HG03280 (cell line): ENCODE measurements around the gene SPINK7.
"Not testable (repeated sequence)": the region's sequence is repeated elsewhere in the genome, so short reads cannot be mapped to it uniquely, and the experiment has no call there.

Experiments
- ATAC-seq: cut with Tn5 transposase; IDR thresholded peaks from one replicate; pipeline ENCODE4 v1.9.1; 2021; ENCODE audit warnings: mild to moderate bottlenecking, moderate library complexity; ENCODE audit not compliant: unreplicated experiment

Gene SPINK7

DNA sequence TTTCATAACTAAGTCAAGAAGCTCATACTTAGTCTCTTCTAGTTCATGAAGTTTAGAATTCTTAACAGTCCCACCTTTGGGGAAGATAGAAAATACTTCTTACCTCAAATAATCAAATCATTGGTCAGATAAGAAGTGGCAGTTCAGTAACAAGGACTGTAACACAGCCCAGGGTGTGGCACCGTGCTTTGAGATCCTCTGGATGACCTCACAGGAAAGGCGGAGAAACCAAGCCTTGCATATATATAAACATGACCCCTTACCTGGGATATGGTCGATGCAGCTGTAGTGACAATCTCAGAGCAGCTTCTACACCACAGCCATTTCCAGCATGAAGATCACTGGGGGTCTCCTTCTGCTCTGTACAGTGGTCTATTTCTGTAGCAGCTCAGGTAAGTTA lies at the start of gene SPINK7:
SPINK7 (plus strand) TSS at position 271 of the 400 bp plus-strand sequence; CDS start at position 332, 61 bp downstream.
- ATAC-seq: no peak

DNA sequence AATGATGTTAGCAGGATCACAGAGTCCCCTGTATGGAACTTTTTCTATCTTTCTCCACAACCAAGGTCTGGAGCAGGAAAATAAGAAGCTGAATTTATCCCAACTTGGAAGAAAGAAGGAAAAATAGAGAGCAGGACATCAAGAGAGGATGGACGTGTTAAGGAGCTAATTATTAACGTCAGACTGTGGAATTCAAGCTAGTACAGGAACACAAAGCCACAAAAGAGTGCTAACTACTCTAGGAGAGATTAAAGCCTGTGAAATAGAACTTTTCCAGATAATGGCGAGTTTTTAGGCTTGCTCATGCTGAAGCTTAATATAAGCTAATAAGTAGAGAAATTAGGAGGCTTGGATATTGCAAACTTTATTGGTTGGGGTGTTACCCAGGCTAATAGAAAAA lies 44.3 kb upstream of the SPINK7 start:
- no peak for ATAC-seq

DNA sequence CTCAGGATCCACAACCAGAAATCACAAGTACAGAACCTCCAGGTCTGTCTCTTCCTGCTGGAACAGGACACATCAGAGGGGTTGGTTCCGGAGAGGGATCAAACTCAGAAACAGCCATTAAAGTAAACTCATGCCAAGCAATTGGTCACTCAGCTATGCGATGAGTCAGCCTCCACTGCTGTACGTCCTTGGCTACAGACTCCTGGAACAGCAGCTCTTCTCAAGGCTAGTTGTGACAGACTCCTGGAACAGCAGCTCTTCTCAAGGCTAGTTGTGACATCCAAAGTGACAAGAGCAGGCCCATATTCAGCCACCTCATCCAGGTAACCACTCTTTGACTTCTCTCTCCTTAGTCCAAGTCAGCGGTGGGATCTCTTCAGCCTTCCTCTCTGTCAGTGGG lies 43.7 kb upstream of the SPINK7 start, which contains the start of gene SPINK13:
SPINK13 (plus strand) TSS at position 229 of the 400 bp plus-strand sequence. CDS start 1,279 bp downstream, outside the sequence.
- no peak for ATAC-seq

DNA sequence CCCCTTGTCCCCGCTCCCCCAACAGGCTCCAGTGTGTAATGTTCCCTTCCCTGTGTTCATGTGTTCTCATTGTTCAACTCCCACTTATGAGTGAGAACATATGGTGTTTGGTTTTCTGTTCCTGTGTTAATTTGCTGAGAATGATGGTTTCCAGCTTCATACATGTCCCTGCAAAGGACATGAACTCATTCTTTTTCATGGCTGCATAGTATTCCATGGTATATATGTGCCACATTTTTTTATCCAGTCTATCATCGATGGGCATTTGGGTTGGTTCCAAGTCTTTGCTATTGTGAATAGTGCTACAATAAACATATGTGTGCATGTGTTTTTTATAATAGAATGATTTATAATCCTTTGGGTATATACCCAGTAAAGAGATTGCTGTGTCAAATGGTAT lies 37.1 kb upstream of the SPINK7 start:
- not testable (repeated sequence) for ATAC-seq

DNA sequence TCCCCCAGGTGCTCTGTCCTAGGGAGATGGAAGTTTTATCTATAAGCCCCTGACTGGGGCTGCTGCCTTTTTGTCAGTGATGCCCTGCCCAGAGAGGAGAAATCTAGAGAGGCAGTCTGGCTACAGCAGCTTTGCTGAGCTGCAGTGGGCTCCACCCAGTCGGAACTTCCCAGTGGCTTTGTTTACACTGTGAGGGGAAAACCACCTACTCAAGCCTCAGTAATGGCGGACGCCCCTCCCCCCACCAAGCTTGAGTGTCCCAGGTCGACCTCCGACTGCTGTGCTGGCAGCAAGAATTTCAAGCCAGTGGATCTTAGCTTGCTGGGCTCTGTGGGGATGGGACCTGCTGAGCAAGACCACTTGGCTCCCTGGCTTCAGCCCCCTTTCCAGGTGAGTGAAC lies 31.3 kb upstream of the SPINK7 start:
- not testable (repeated sequence) for ATAC-seq

DNA sequence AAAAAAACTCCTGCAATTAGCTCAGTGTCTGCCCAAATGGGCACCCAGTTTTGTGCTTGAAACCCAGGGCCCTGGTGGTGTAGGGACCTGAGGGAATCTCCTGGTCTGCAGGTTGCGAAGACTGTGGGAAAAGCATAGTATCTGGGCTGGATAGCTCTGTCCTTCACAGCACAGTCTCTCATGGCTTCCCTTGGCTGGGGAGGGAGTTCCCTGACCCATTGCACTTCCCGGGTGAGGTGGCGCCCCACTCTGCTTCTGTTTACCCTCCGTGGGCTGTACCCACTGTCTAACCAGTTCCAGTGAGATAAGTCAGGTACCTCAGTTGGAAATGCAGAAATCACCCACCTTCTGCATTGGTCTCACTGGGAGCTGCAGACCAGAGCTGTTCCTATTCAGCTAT lies 30.9 kb upstream of the SPINK7 start:
- not testable (repeated sequence) for ATAC-seq

DNA sequence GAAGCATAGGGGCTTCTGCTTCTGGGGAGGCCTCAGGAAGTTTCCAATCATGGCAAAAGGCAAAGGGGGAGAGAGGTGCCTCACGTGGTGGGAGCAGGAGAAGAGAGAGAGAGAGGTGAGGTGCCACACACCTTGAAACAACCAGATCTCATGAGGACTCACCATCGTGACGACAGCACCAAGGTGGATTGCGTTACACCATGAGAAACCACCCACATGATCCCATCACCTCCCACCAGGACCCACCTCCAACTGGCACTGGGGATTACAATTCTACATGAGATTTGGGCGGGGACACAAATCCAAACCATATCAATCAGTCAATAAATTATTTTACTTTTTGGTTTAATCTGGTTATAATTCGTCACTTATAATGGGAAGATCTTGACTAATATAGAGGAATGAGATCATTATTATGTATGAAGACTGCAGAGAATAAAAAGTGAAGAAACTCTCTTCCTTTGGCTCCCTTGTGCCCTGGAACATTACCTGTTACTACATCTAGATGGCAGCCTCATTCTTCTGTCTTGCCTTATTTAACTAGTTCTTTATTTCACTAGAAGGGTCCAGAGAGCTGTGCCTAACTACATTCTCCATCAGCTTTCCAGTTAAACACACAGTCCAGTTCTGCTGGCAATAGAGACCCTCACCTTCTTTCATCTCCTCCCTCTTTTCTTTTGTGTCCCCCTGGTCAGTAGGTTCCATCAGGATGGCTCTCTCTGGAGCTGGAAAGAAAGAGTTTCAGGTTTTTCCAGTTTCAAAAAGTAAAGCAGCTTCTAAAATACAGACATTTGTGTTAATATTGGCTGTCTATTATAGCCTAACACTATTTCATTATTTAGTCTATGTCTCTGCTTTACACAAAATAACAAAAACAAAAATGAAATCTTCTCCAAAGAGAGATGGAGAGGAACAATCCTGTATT lies 21.7 kb upstream of the SPINK7 start:
- no peak for ATAC-seq

DNA sequence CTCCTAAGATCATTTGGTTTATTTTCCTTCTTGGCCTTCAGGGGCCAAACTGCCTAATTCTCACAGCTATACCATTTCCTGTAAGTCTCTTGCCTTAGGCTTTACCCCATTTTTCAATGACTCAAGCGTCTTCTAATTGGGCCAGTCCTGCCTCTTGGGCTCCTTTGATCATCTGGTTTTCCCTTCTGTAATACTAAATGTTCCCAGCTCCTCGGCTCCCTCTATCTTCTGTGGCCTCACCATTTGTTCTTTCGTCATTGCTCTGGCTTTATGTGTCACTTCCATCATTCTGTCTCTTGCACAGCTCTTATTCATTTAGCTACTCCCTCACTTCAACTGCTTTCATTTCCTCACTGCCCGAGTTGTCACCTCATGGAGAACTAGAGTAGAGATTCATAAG lies 14.5 kb upstream of the SPINK7 start:
- ATAC-seq: no peak

DNA sequence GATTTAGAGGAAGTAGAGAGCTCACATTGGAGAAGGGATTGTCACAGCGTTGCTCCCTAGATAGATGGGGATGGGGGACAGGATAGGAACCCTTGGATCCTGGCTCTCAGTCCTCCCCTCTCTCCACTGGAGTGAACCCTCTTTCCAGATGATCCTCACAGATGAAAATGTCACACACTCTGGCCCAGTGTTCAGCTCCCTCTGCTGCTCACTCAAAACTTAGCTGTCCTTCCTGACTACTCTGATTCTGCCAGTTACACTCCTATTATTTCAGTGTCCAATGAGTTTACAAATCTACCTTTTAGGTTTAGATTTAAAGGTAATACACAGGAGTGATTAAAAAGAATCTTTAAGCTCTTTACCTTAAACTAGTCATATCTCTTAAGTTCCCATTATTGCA lies 5.8 kb upstream of the SPINK7 start:
- no peak for ATAC-seq

DNA sequence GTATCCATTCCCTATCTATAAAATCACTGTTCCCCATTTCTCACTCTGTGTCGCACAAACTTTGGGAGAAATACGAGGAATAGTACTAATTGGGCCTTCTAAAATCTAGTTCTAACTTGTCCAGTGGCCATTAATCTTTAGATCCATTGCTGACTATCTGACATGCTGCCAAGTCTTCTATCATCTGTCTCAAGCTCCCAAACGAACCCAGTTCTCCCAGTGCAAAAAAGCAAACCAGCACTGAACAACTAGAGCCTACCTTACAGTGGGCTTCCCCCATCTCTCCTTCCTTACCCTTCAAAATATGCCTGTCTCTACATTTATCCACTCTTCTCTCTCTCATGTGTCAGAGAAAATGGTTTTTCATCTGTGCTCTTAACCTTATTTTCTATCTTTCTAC lies 3.2 kb upstream of the SPINK7 start:
- ATAC-seq: no peak

DNA sequence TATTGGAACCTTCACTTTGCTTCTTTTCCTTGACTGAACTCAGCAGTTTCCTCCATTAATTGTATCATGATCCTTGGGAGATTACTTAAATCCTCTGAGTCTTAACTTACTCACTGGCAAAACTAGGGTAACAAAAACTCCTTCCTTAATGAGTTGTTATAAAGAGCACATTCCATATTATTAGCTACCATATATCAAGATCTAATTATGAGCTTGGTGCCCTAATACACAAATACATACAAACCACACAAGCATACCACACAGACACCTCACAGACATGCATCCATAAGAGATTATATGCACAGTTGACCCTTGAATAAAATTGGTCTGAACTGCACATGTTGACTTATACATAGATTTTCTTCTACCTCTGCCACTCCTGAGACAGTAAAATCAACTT lies 2.5 kb upstream of the SPINK7 start:
- ATAC-seq: no peak

DNA sequence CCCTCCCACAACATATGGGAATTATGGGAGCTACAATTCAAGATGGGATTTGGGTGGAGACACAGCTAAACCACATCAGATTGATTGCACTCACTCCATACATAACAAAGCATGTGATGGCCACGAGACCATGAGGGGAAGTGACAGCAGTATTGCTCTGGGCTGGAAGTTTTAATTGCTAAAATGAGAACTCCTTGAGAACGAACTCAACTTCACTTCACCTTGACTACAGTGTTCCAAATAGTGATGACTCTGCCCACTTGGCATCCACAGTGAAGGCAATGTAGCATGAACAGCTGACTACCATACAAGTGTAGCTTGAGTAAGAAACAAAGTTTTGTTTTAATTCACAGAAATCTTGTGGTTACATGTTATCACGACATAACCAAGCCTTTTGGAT lies 739 bp upstream of the SPINK7 start:
- ATAC-seq: no peak

DNA sequence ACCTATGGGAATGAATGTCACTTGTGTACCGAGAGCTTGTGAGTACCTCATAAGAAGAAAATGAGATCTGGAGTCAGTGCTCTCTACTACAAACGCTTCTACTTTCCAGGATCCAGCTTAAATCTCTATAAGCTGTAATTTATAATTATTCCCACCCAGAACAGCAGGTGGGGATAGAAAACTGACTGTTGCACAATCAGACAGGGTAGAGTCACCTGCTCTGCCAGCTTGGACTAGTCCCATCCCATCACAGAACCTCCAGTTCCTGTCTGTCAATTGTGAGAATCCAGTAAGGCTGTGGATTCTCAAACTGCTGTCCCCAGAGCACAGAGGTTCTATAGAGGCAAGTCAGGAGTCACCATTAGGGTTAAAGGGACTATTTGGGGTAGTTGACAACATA lies 2.0 kb downstream of the SPINK7 start:
- no peak for ATAC-seq

DNA sequence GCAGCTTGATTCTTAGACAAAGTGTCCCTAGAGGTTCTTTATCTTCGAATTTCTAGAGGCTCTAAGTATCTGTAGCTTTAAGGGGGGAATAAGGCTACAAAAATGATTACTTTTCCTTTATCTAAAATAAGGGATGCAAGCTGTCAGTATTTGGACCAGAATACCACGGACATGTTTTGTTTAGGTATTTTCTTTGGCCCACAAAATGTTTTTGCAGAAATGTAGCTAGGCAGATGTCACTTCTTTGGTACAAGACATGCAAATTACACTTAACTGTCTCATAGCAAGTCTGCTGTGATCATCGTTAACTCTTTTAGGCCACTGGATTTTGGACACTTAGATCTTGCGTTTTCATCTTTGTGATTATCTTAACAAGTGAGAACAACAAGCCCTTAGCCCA lies 2.5 kb downstream of the SPINK7 start:
- ATAC-seq: no peak

DNA sequence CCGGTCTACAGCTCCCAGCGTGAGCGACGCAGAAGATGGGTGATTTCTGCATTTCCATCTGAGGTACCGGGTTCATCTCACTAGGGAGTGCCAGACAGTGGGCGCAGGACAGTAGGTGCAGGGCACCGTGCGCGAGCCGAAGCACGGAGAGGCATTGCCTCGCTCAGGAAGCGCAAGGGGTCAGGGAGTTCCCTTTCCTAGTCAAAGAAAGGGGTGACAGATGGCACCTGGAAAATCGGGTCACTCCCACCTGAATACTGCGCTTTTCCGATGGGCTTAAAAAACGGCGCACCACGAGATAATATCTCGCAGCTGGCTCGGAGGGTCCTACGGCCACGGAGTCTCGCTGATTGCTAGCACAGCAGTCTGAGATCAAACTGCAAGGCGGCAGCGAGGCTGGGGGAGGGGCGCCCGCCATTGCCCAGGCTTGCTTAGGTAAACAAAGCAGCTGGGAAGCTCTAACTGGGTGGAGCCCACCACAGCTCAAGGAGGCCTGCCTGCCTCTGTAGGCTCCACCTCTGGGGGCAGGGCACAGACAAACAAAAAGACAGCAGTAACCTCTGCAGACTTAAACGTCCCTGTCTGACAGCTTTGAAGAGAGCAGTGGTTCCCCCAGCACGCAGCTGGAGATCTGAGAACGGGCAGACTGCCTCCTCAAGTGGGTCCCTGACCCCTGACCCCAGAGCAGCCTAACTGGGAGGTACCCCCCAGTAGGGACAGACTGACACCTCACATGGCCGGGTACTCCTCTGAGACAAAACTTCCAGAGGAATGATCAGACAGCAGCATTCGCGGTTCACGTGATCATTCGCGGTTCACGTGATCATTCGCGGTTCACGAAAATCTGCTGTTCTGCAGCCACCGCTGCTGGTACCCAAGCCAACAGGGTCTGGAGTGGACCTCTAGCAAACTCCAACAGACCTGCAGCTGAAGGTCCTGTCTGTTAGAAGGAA lies 8.1 kb downstream of the SPINK7 start:
- not testable (repeated sequence) for ATAC-seq

DNA sequence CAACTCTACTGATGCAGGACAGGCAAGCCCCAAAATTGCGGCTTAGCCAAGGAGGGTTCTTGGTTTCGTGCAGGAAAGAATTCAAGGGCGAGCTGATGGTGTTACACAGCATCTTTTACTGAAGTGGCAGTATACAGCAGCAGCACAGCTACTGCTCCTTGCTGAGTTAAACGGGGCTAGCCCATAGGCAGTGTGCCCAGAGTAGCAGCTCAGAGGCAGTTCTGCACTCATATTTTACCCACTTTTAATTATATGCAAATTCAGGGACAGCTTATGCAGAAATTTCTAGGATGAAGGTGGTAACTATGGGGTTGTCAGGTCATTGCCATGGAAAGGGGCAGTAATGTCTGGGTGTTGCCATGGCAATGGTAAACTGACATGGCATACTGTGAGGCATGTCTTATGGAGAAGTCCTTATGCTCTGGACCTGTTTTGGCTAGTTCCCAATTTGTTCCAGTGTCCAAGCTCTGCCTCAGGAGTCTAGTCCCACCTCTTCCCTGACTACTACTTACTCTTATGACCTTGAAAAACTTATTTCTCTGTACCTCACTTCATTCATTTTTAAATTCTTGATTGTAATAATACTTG lies 21.1 kb downstream of the SPINK7 start:
- ATAC-seq: no peak

DNA sequence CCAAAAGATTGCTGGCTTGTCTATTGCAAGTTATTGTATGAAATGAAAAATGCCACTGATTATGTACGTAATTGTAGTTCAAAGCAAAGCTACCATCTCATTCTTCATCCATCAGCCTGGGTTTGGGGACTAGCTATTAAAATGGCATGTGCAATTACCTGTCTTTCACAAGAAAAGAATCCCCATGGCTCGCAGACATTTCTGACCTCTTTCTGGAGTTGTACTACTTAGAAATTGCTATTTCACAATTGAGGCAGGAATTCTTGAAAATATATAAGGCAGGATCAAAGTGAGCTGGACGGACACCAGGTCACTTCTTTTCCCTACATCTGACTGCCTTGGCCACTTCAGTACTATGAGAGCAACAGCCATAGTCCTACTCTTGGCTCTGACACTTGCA lies 23.0 kb downstream of the SPINK7 start, which contains the start of gene SPINK9:
SPINK9 (plus strand) TSS at position 301 of the 400 bp plus-strand sequence; CDS start at position 356, 55 bp downstream.
- no peak for ATAC-seq

DNA sequence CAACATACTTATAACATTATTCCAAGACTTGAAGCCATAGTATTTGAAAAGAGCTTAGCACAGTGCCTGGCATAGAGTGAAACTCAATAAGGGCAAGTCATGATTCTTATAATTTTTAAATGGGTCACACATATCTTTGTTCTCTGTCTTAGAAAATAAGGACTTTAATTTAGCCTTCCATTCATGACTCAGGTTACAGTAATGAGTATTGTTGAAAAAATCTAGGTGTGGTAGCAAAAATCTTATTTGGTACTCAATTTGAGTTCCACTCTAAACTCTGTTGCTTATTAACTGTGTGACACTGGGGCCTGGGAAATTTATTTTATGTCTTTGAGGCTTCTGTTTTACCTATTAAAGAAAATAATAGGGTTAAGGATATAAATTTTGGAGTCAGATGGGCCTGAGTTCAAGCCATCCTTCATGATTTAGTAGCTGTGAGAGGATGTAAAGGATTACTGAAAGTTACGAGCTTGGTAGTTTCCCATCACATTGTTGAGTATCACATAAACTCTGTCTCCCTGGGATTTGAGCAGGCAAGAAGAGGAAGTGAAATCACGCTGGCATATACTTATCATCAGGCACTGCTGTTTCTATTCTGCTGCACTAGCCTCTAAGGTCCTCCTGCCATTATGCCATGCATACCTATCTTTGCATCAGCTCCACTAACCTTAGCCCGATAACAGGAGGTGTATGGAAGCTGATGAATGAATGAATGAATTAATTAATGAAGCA lies 24.6 kb downstream of the SPINK7 start:
- no peak for ATAC-seq

DNA sequence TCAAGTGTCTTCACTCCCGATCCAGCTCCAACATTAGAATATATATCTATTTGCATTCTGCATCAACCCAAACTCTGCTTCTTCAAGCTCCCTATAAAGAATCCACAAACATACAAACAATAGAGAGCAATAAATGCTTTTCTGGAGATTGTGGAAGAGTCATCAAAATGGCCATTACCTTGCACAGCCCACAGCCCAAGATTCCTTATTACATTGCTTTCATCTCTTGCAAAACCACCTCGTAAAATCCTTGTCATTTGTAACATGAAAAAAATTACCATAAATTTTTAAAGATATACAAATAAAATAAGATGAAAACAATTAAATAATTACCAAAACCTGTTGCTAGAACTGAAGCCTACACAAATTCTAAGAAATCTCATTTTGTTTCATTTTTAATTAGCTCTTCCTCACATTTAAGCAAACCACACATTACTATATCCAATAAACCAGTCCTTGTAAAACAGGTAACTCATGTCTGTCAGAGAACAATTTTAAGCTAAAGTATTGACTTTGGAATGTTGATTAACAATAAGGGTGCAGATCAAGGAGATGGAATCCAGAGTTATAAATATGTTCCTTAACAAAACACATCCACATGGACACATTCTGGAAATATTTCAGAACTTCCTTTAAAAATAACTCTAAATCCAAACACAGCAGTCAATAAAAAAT lies 30.3 kb downstream of the SPINK7 start:
- no peak for ATAC-seq

DNA sequence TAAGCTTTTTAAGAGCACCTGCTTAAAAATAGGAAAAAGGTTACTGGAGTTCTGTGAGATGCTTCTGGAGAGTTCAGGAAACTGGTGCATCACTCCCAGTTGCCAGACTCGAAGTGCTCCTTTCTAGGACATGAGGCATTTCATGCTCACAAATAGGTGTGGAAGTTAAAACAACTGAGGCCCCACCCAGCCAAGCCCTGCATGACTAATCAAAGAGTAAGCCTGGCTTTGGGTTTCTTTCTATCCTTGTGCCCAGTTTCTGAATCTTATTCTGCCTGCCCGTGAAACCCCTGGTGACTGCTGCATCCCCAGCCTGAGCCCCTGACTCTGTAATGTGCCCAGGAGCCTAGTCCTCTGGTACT lies 30.8 kb downstream of the SPINK7 start:
- ATAC-seq: no peak
